SK-N-SH (cell line): Measurements from ENCODE around the gene GPER1. TPM values are rescaled to one million over a fixed set of nuclear protein-coding genes. Genes with fewer than 3 reads are reported as not detected.

Source experiments
- CTCF ChIA-PET: fragments of 300-600, 350-600 bp; formaldehyde crosslinking; extraction: SDS; loops from one replicate; lab custom pipeline; 2021; lab: Yijun Ruan, JAX
- POLR2A ChIA-PET: fragments of 350-600 bp; sonication (Branson Sonifier 250); formaldehyde crosslinking; extraction: SDS; loops from one replicate; lab custom pipeline; 2020; ENCODE audit warnings: antibody characterized with exemption, inconsistent platforms; lab: Yijun Ruan, JAX
- DNase-seq: peaks from one replicate; pipeline ENCODE4 v3.0.0; 2012
- H2AFZ ChIP-seq: fragments of 200-600 bp; sonication (generic); 2 replicates; pipeline ENCODE4 v1.8.1; 2016; ENCODE audit warnings: antibody characterized with exemption, mild to moderate bottlenecking, low read depth
- H3F3A ChIP-seq: fragments of 200-600 bp; sonication (generic); replicated peaks from 2 replicates; pipeline ENCODE3; 2016; ENCODE audit warnings: antibody characterized with exemption, mild to moderate bottlenecking; ENCODE audit not compliant: insufficient read depth
- H3K27ac ChIP-seq, 2 experiments: fragments of 200-500 bp in 1 of 2; fragments of 200-600 bp in 1 of 2; sonication (Bioruptor generic) in 1 of 2; sonication (generic), shearing (Covaris generic) in 1 of 2; 2 replicates each; pipeline versions ENCODE4 v1.5.1 to v1.6.1; 2014 to 2016; ENCODE audit warnings: low read depth in 2 of 2, inconsistent platforms in 1 of 2, low read length in 1 of 2, mild to moderate bottlenecking in 1 of 2, mixed read lengths in 1 of 2
- H3K27me3 ChIP-seq: fragments of 200-600 bp; sonication (generic), shearing (Covaris generic); 2 replicates; pipeline ENCODE4 v1.6.1; 2016; ENCODE audit warnings: mixed run types; ENCODE audit not compliant: insufficient read depth
- H3K36me3 ChIP-seq, 2 experiments: fragments of 200-500 bp in 1 of 2; fragments of 200-600 bp in 1 of 2; sonication (Bioruptor generic) in 1 of 2; sonication (generic) in 1 of 2; replicated peaks in 1 of 2; 2 replicates each; pipeline versions ENCODE3 to v1.5.1; 2014 to 2016; ENCODE audit warnings: low read length in 1 of 2, mild to moderate bottlenecking in 1 of 2; ENCODE audit not compliant: insufficient read depth in 2 of 2, control insufficient read depth in 1 of 2
- H3K4me1 ChIP-seq, 2 experiments: fragments of 200-500 bp in 1 of 2; fragments of 200-600 bp in 1 of 2; sonication (Bioruptor generic) in 1 of 2; sonication (generic), shearing (Covaris generic) in 1 of 2; 2 replicates each; pipeline versions ENCODE4 v1.5.1 to v1.6.1; 2014 to 2016; ENCODE audit warnings: low read depth in 1 of 2, low read length in 1 of 2, mixed run types in 1 of 2; ENCODE audit not compliant: insufficient read depth in 2 of 2, control insufficient read depth in 1 of 2
- H3K4me2 ChIP-seq: fragments of 200-600 bp; sonication (generic), shearing (Covaris generic); 2 replicates; pipeline ENCODE4 v1.6.1; 2017; ENCODE audit warnings: mixed run types
- H3K4me3 ChIP-seq, 2 experiments: fragments of 200-500 bp in 1 of 2; fragments of 200-600 bp in 1 of 2; sonication (Bioruptor generic) in 1 of 2; sonication (generic), shearing (Covaris generic) in 1 of 2; 2 replicates each; pipeline versions ENCODE4 v1.5.1 to v1.8.1; 2014 to 2016; ENCODE audit warnings: low read depth in 2 of 2, inconsistent platforms in 1 of 2, low read length in 1 of 2, mild to moderate bottlenecking in 1 of 2, mixed read lengths in 1 of 2, moderate library complexity in 1 of 2
- H3K79me2 ChIP-seq: fragments of 200-600 bp; sonication (generic); 2 replicates; pipeline ENCODE4 v1.8.1; 2017; ENCODE audit warnings: mild to moderate bottlenecking; ENCODE audit not compliant: insufficient read depth
- H3K9ac ChIP-seq: fragments of 200-600 bp; sonication (generic); 2 replicates; pipeline ENCODE4 v1.6.1; 2017; ENCODE audit warnings: mixed run types
- H3K9me2 ChIP-seq: fragments of 200-600 bp; sonication (generic); 2 replicates; pipeline ENCODE4 v1.6.1; 2017; ENCODE audit warnings: mixed run types
- H3K9me3 ChIP-seq: fragments of 200-600 bp; sonication (generic); 2 replicates; pipeline ENCODE4 v1.6.1; 2017; ENCODE audit warnings: mixed run types, mild to moderate bottlenecking, moderate library complexity
- H4K20me1 ChIP-seq: fragments of 200-600 bp; sonication (generic); 2 replicates; pipeline ENCODE4 v1.6.1; 2017; ENCODE audit warnings: mild to moderate bottlenecking, mixed run types; ENCODE audit not compliant: insufficient read depth
- CHD2 ChIP-seq: fragments of 150-350 bp; IDR thresholded peaks from 2 replicates; pipeline ENCODE4 v1.6.1; 2018; ENCODE audit warnings: low read length; ENCODE audit not compliant: partially characterized antibody
- ELF1 ChIP-seq: IDR thresholded peaks from 2 replicates; pipeline ENCODE4 v1.4.0; 2012
- EZH2phosphoT487 ChIP-seq: fragments of 200-600 bp; sonication (generic); IDR thresholded peaks from 2 replicates; pipeline ENCODE4 v1.6.1; 2017; ENCODE audit warnings: low read depth, mixed run types, mild to moderate bottlenecking, antibody characterized with exemption, moderate library complexity, borderline replicate concordance
- FOSL2 ChIP-seq: IDR thresholded peaks from 2 replicates; pipeline ENCODE4 v1.4.0; 2012; ENCODE audit warnings: low read depth, mild to moderate bottlenecking, moderate library complexity, borderline replicate concordance
- FOXJ3 ChIP-seq: sonication (generic); formaldehyde crosslinking; IDR thresholded peaks from 2 replicates; pipeline ENCODE4 v1.5.1; 2020; ENCODE audit warnings: mild to moderate bottlenecking, missing genetic modification reagents
- GATA2 ChIP-seq: sonication (generic); formaldehyde crosslinking; IDR thresholded peaks from 2 replicates; pipeline ENCODE4 v1.5.0; 2020; ENCODE audit warnings: mild to moderate bottlenecking, missing genetic modification reagents
- IRF3 ChIP-seq: fragments of 150-350 bp; IDR thresholded peaks from 2 replicates; pipeline ENCODE4 v1.6.1; 2016; ENCODE audit warnings: mild to moderate bottlenecking, low read depth, low read length
- NRF1 ChIP-seq: IDR thresholded peaks from 2 replicates; pipeline ENCODE4 v1.6.1; 2012; ENCODE audit warnings: low read depth, mild to moderate bottlenecking, low read length
- POLR2AphosphoS5 ChIP-seq: IDR thresholded peaks from 2 replicates; pipeline ENCODE4 v1.6.1; 2012; ENCODE audit warnings: low read depth, low read length
- RXRA ChIP-seq: IDR thresholded peaks from 2 replicates; pipeline ENCODE4 v1.4.0; 2012; ENCODE audit warnings: low read depth, mild to moderate bottlenecking, borderline replicate concordance
- SMC3 ChIP-seq: IDR thresholded peaks from 2 replicates; pipeline ENCODE4 v1.6.1; 2012; ENCODE audit warnings: low read depth, low read length, improper control_type of control experiment
- TAF1 ChIP-seq: IDR thresholded peaks from 2 replicates; pipeline ENCODE4 v1.6.1; 2012; ENCODE audit warnings: low read depth, mild to moderate bottlenecking, low read length, moderate library complexity, borderline replicate concordance
- TCF12 ChIP-seq: IDR thresholded peaks from 2 replicates; pipeline ENCODE4 v1.4.0; 2012
- TEAD4 ChIP-seq: IDR thresholded peaks from 2 replicates; pipeline ENCODE4 v1.4.0; 2012; ENCODE audit warnings: mild to moderate bottlenecking, borderline replicate concordance; ENCODE audit not compliant: insufficient read depth
- USF1 ChIP-seq: IDR thresholded peaks from 2 replicates; pipeline ENCODE4 v1.4.0; 2012; ENCODE audit warnings: low read depth, borderline replicate concordance
- WGBS: methylation state at CpG from one replicate; pipeline ENCODE4 v1.1.6; 2017; ENCODE audit warnings: low lambda C conversion rate; 5-methylcytosine and 5-hydroxymethylcytosine counted together
- polyA plus RNA-seq, 3 experiments: library from polyadenylated mRNA; depleted of rRNA; stranded (reverse); fragments of >200 nt; gene quantifications; 2 replicates each; pipeline ENCODE4 v1.2.3, GENCODE V29; 2012
- TF ChIP-seq, protein P1 (sequence below): IDR thresholded peaks from 2 replicates; pipeline ENCODE4; 2012
- TF ChIP-seq, protein P2 (sequence below): IDR thresholded peaks from 2 replicates; pipeline ENCODE4 v1.4.0; 2012; ENCODE audit warnings: low read depth
- TF ChIP-seq, protein P3 (sequence below): IDR thresholded peaks from 2 replicates; pipeline ENCODE4 v1.4.0; 2012; ENCODE audit warnings: low read depth, borderline replicate concordance

The GPER1 gene
- polyA plus RNA-seq, 1 of the 3 experiments (the other 2 are of a cell fraction) = 6.4 TPM

DNA sequence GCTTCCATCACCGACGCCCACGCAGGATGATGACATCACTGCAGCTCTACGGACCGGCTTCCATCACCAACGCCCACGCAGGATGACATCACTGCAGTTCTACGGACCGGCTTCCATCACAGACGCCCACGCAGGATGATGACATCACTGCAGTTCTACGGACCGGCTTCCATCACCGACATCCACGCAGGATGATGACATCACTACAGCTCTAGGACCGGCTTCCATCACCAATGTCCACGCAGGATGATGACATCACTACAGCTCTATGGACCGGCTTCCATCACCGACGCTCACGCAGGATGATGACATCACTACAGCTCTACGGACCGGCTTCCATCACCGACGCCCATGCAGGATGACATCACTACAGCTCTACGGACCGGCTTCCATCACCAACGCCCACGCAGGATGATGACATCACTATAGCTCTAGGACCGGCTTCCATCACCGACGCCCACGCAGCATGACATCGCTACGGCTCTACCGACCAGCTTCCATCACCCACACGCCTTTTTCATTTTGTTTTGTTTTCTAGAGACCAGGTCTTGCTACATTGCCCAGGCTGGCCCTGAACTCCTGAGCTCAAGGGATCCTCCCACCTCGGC, 29.5 kb downstream of the GPER1 start:
- Histone ChIP-seq H3K4me1 (no peaks in the 10 kb centered on the region), H3K27ac (no peak overlapping the region), H2AFZ (no peak overlapping the region), H3K9me2 (no peaks in the 10 kb centered on the region), H3K27me3 (no peaks in the 10 kb centered on the region), H3K9ac (no peak overlapping the region), H4K20me1 (peaks cover 19% of the 10 kb centered on the region), H3K4me2 (no peak overlapping the region), H3K79me2 (peaks cover 38% of the 10 kb centered on the region; the same call in 1 of the 2 replicates), H3K4me3 (no peak overlapping the region), H3K36me3 (peaks cover 0 to 8% of the 10 kb centered on the region in 2 experiments), H3K9me3 (no peaks in the 10 kb centered on the region), H3F3A (no peaks in the 10 kb centered on the region)
- DNase-seq = no peak
- TF ChIP-seq GATA2 (CRISPR knock-in tag) = no peak
- no peak for TF ChIP-seq TEAD4
- TF ChIP-seq SMC3 = no peak
- TF ChIP-seq FOXJ3 (CRISPR knock-in tag) = no peak
- POLR2A ChIA-PET = no interaction called here
- WGBS = 93% methylated on average over 38 of the region's 38 CpGs
- CTCF ChIA-PET = interaction anchor here (0.7 to 1.6 kb wide), 2 partner anchors 58 to 125 kb away, joined by 3 to 5 read pairs; no protein-coding TSS in a partner anchor

DNA sequence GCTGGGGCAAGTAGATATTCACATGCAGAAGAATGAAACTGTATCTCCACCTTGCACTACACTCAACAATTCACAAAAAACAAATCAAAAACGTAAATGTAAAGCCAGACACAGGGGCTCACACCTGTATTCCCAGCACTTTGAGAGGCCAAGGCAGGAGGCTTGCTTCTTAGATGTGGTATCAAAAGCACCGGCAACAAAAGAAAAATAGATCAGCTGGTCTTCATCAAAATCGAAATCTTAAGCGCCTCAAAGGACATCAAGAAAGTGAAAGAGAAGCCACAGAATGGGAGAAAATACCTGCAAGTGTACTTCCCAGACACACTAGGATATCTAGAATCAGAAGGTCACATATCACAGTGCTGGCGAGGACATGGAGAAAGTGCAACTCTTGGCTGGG, 31.3 kb downstream of the GPER1 start:
- Histone ChIP-seq H3K4me2 (no peak overlapping the region), H3K36me3 (peaks cover 0 to 6% of the 10 kb centered on the region in 2 experiments), H3F3A (no peaks in the 10 kb centered on the region), H3K27ac (no peak overlapping the region), H3K9me3 (no peaks in the 10 kb centered on the region), H4K20me1 (peaks cover 21% of the 10 kb centered on the region), H3K27me3 (no peaks in the 10 kb centered on the region), H3K4me1 (0 out of 4 replicates have a peak, but pooled peaks cover 0 to 8% of the 10 kb centered on the region in 2 experiments), H2AFZ (no peak overlapping the region), H3K9me2 (no peaks in the 10 kb centered on the region), H3K9ac (no peak overlapping the region), H3K4me3 (no peak overlapping the region), H3K79me2 (peaks cover 43% of the 10 kb centered on the region; the same call in 1 of the 2 replicates)
- TF ChIP-seq RXRA (no peak), TEAD4 (no peak), USF1 (no peak), IRF3 (no peak), CHD2 (no peak), FOSL2 (no peak), EZH2phosphoT487 (no peak), FOXJ3 (CRISPR knock-in tag) (no peak), ELF1 (no peak), NRF1 (no peak), TAF1 (no peak), TCF12 (no peak), POLR2AphosphoS5 (no peak)
- TF ChIP-seq, protein P1, sequence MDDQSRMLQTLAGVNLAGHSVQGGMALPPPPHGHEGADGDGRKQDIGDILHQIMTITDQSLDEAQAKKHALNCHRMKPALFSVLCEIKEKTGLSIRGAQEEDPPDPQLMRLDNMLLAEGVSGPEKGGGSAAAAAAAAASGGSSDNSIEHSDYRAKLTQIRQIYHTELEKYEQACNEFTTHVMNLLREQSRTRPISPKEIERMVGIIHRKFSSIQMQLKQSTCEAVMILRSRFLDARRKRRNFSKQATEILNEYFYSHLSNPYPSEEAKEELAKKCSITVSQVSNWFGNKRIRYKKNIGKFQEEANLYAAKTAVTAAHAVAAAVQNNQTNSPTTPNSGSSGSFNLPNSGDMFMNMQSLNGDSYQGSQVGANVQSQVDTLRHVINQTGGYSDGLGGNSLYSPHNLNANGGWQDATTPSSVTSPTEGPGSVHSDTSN = no peak
- TF ChIP-seq, protein P2, sequence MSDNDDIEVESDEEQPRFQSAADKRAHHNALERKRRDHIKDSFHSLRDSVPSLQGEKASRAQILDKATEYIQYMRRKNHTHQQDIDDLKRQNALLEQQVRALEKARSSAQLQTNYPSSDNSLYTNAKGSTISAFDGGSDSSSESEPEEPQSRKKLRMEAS = no peak
- TF ChIP-seq, protein P3, sequence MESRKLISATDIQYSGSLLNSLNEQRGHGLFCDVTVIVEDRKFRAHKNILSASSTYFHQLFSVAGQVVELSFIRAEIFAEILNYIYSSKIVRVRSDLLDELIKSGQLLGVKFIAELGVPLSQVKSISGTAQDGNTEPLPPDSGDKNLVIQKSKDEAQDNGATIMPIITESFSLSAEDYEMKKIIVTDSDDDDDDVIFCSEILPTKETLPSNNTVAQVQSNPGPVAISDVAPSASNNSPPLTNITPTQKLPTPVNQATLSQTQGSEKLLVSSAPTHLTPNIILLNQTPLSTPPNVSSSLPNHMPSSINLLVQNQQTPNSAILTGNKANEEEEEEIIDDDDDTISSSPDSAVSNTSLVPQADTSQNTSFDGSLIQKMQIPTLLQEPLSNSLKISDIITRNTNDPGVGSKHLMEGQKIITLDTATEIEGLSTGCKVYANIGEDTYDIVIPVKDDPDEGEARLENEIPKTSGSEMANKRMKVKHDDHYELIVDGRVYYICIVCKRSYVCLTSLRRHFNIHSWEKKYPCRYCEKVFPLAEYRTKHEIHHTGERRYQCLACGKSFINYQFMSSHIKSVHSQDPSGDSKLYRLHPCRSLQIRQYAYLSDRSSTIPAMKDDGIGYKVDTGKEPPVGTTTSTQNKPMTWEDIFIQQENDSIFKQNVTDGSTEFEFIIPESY = no peak
- ChIA-PET CTCF (interaction anchor here (0.7 to 2.1 kb wide), 3 partner anchors 24 to 126 kb away, joined by 3 to 10 read pairs (median 5); no protein-coding TSS in a partner anchor), POLR2A (no interaction called here)
- 85% methylated on average over 5 of the region's 5 CpGs for WGBS
- no peak for DNase-seq
